ENCODE measurements around the gene WHRN. TPM values are rescaled to one million over a fixed set of nuclear protein-coding genes. Genes with fewer than 3 reads are reported as not detected.

The WHRN gene
- total RNA-seq, 2 experiments from 2014 or later: 19.9 to 20.5 TPM

- no peaks in the 10 kb centered on the region for H3K9me3 Mint-ChIP-seq
- no peak for ATAC-seq (ENCODE audit: poor library complexity)
- no peaks in the 10 kb centered on the region for H3K36me3 Mint-ChIP-seq (ENCODE audit: low read depth)
- TF ChIP-seq, protein P1, sequence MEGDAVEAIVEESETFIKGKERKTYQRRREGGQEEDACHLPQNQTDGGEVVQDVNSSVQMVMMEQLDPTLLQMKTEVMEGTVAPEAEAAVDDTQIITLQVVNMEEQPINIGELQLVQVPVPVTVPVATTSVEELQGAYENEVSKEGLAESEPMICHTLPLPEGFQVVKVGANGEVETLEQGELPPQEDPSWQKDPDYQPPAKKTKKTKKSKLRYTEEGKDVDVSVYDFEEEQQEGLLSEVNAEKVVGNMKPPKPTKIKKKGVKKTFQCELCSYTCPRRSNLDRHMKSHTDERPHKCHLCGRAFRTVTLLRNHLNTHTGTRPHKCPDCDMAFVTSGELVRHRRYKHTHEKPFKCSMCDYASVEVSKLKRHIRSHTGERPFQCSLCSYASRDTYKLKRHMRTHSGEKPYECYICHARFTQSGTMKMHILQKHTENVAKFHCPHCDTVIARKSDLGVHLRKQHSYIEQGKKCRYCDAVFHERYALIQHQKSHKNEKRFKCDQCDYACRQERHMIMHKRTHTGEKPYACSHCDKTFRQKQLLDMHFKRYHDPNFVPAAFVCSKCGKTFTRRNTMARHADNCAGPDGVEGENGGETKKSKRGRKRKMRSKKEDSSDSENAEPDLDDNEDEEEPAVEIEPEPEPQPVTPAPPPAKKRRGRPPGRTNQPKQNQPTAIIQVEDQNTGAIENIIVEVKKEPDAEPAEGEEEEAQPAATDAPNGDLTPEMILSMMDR (IDR thresholded peaks at IDR 0.05): no peak
- H3K9me3 ChIP-seq (ENCODE audit: control insufficient read depth in 1 of 2, insufficient read depth in 1 of 2, low read length in 2 of 2): no peaks in the 10 kb centered on the region
- no peak overlapping the region for H3K27ac Mint-ChIP-seq
- no peaks in the 10 kb centered on the region for H3K4me1 ChIP-seq (ENCODE audit: insufficient read depth, low read length)
- intact Hi-C loops (cut with DNase I, micrococcal nuclease): no loop called here
- no peak overlapping the region for H3K4me3 ChIP-seq (ENCODE audit: low read length)
- H3K27me3 Mint-ChIP-seq: no peaks in the 10 kb centered on the region
- no peaks in the 10 kb centered on the region for H3K27me3 ChIP-seq (ENCODE audit: control insufficient read depth in 1 of 2, insufficient read depth in 2 of 2, low read length in 2 of 2)
- H3K27ac ChIP-seq (ENCODE audit: low read depth in 1 of 2, low read length in 2 of 2): no peak overlapping the region
- CTCF ChIA-PET: interaction anchor here (0.8 kb wide), 1 partner anchor 17 kb away, joined by 3 read pairs; no protein-coding TSS in a partner anchor
- H3K4me1 Mint-ChIP-seq (ENCODE audit: low read depth): no peaks in the 10 kb centered on the region
- DNase-seq: no peak
- H3K4me3 Mint-ChIP-seq: no peak overlapping the region
- POLR2A ChIA-PET: no interaction called here
- no peaks in the 10 kb centered on the region for H3K36me3 ChIP-seq (ENCODE audit: insufficient read depth, low read length)
Observed at GRCh38 chr9:114445616-114446015, 59.7 kb downstream of the WHRN start.

GRCh38 chr9:114442022-114442421, 63.3 kb downstream of the WHRN start:
- H3K4me3 Mint-ChIP-seq: no peak overlapping the region
- H3K27me3 ChIP-seq (ENCODE audit: control insufficient read depth in 1 of 2, insufficient read depth in 2 of 2, low read length in 2 of 2): no peaks in the 10 kb centered on the region
- H3K9me3 ChIP-seq (ENCODE audit: control insufficient read depth in 1 of 2, insufficient read depth in 1 of 2, low read length in 2 of 2): no peaks in the 10 kb centered on the region
- H3K36me3 Mint-ChIP-seq (ENCODE audit: low read depth): no peaks in the 10 kb centered on the region
- TF ChIP-seq, protein P1 (IDR thresholded peaks at IDR 0.05): no peak
- H3K36me3 ChIP-seq (ENCODE audit: insufficient read depth, low read length): no peaks in the 10 kb centered on the region
- ChIA-PET CTCF (no interaction called here), POLR2A (interaction anchor here (1.3 kb wide), 1 partner anchor 11 kb away, joined by 4 read pairs; no protein-coding TSS in a partner anchor)
- DNase-seq (no peak), ATAC-seq (ENCODE audit: poor library complexity) (no peak)
- no peak overlapping the region for H3K27ac ChIP-seq (ENCODE audit: low read depth in 1 of 2, low read length in 2 of 2)
- H3K4me1 Mint-ChIP-seq (ENCODE audit: low read depth): no peaks in the 10 kb centered on the region
- no peaks in the 10 kb centered on the region for H3K9me3 Mint-ChIP-seq
- H3K4me3 ChIP-seq (ENCODE audit: low read length): no peak overlapping the region
- H3K4me1 ChIP-seq (ENCODE audit: insufficient read depth, low read length): no peaks in the 10 kb centered on the region
- no peak overlapping the region for H3K27ac Mint-ChIP-seq
- intact Hi-C loops (cut with DNase I, micrococcal nuclease): no loop called here
- no peaks in the 10 kb centered on the region for H3K27me3 Mint-ChIP-seq

- no peak overlapping the region for H3K4me3 ChIP-seq (ENCODE audit: low read length)
- H3K27ac ChIP-seq (ENCODE audit: low read depth in 1 of 2, low read length in 2 of 2): no peak overlapping the region
- intact Hi-C loops (cut with DNase I, micrococcal nuclease): loop anchor here in 1 of 2 experiments (5.0 kb wide), 1 partner anchor 70 kb away; the partner anchor contains the start of gene WHRN
- ATAC-seq (ENCODE audit: poor library complexity) (no peak), DNase-seq (no peak)
- H3K9me3 ChIP-seq (ENCODE audit: control insufficient read depth in 1 of 2, insufficient read depth in 1 of 2, low read length in 2 of 2): no peaks in the 10 kb centered on the region
- H3K36me3 Mint-ChIP-seq (ENCODE audit: low read depth): no peaks in the 10 kb centered on the region
- ChIA-PET POLR2A (no interaction called here), CTCF (interaction anchor here (1.7 kb wide), 1 partner anchor 32 kb away, joined by 4 read pairs; no protein-coding TSS in a partner anchor)
- peaks cover 9% of the 10 kb centered on the region for H3K4me1 ChIP-seq (ENCODE audit: insufficient read depth, low read length)
- no peak overlapping the region for H3K27ac Mint-ChIP-seq
- H3K9me3 Mint-ChIP-seq: no peaks in the 10 kb centered on the region
- H3K27me3 Mint-ChIP-seq: no peaks in the 10 kb centered on the region
- H3K4me1 Mint-ChIP-seq (ENCODE audit: low read depth): peaks cover 5% of the 10 kb centered on the region
- no peaks in the 10 kb centered on the region for H3K27me3 ChIP-seq (ENCODE audit: control insufficient read depth in 1 of 2, insufficient read depth in 2 of 2, low read length in 2 of 2)
- H3K36me3 ChIP-seq (ENCODE audit: insufficient read depth, low read length): no peaks in the 10 kb centered on the region
- TF ChIP-seq, protein P1 (IDR thresholded peaks at IDR 0.05): no peak
- H3K4me3 Mint-ChIP-seq: no peak overlapping the region
Observed at GRCh38 chr9:114437401-114437893, 67.8 kb downstream of the WHRN start.
